Measurements from ENCODE around the gene SSR4. TPM values are rescaled to one million over a fixed set of nuclear protein-coding genes. Genes with fewer than 3 reads are reported as not detected.

The SSR4 gene
- total RNA-seq, 2 experiments from 2014 or later = 158 to 162 TPM

DNA sequence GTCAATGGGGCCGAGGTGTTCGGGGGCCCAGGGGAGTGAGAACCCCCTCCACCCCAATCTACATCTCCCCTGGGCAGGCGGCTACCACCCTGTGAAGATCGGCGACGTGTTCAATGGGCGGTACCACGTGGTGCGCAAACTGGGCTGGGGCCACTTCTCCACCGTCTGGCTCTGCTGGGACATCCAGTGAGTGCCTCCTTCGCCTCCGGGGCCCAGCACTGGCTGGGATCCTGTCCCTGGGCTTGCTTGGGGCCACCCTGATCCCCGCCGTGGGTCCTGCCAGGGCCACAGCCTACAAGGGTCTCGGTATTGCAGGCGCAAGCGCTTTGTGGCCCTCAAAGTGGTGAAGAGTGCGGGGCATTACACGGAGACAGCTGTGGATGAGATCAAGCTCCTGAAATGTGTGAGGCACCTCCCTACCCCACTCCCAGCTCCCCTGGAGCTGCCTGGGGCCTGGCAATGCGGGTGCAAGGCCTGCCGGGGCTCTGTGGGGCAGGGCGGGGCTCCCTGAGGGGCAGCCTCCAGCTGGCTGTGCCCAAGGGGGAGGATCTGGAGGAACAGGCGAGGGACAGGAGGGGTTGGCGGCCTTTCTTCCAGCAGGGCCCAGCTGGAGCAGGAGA lies 12.9 kb upstream of the SSR4 start:
- Mint-ChIP-seq H3K27me3 (peaks cover 7% of the 10 kb centered on the region), H3K27ac (no peak overlapping the region), H3K9me3 (no peaks in the 10 kb centered on the region), H3K4me1 (no peaks in the 10 kb centered on the region), H3K4me3 (no peak overlapping the region), H3K36me3 (no peaks in the 10 kb centered on the region)
- POLR2A ChIA-PET = no interaction called here
- DNase-seq (no peak), ATAC-seq (ENCODE audit: low read depth) (no peak)

DNA sequence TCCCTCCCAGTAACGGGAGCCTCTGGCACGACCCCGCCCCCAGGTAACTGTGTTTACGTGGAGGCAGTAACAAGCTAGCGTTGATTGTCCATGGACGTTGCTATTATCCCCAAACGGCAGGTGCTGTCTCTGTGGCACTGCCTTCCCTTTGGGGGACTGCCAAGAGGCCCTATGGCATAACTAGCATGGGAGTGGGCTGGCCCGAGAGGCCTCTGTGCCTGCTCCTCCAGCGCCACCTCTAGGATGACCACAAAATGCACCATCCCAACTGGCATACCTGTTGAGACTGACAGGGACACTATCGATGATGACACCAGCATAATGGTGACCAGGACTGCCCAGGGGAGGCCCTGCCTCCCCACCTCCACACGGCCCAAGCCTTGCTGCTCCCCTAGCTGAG lies 12.2 kb upstream of the SSR4 start:
- Mint-ChIP-seq H3K4me3 (no peak overlapping the region), H3K9me3 (no peaks in the 10 kb centered on the region), H3K4me1 (no peaks in the 10 kb centered on the region), H3K36me3 (no peaks in the 10 kb centered on the region), H3K27me3 (peaks cover 7% of the 10 kb centered on the region), H3K27ac (no peak overlapping the region)
- ATAC-seq (ENCODE audit: low read depth) (no peak), DNase-seq (no peak)
- POLR2A ChIA-PET = no interaction called here

DNA sequence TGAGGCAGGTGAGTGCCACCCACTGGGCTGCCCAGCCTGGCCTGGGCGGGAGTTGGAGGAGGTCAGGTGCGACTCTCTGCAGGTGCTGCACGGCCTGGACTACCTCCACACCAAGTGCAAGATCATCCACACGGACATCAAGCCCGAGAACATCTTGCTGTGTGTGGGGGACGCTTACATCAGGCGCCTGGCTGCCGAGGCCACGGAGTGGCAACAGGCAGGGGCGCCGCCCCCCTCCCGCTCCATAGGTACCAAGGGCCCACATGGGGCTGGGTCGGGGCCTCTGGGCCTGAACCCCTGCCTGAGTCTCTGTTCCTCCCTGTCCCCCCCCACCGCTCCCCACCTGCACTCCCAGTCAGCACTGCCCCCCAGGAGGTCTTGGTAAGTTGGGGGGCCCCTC lies 11.6 kb upstream of the SSR4 start:
- H3K4me1 Mint-ChIP-seq = no peaks in the 10 kb centered on the region
- no peak for DNase-seq
- no peak overlapping the region for H3K4me3 Mint-ChIP-seq
- H3K9me3 Mint-ChIP-seq = no peaks in the 10 kb centered on the region
- H3K27ac Mint-ChIP-seq = no peak overlapping the region
- ATAC-seq (ENCODE audit: low read depth) = no peak
- H3K27me3 Mint-ChIP-seq = peaks cover 7% of the 10 kb centered on the region
- H3K36me3 Mint-ChIP-seq = no peaks in the 10 kb centered on the region
- POLR2A ChIA-PET = no interaction called here

DNA sequence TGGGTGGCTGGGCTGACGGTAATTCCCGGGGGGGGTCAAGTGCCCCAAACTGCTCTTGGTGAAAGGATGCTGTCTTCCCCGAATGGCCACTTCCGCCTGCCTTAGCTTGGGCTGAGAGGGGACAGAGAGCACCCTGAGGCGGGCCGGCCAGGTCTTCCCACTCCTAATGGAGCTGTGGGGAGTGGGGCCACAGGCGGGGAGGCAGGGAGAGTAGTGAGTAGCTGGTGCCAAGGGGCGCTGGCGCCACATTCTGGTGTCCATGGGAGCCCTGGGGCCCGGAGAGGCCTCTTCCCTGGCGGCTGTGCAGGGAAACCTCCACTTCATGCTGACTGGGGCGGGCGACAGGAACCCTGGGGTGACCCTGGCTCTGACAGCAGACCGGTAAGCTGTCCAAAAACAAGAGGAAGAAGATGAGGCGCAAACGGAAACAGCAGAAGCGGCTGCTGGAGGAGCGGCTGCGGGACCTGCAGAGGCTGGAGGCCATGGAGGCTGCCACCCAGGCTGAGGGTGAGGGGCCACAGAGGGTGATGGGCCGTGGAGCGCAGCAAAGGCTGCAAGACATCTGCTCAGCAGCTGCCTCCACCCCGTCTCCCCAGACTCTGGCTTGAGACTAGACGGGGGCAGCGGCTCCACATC lies 11.0 kb upstream of the SSR4 start:
- no peak overlapping the region for H3K27ac Mint-ChIP-seq
- no peak overlapping the region for H3K4me3 Mint-ChIP-seq
- no peaks in the 10 kb centered on the region for H3K4me1 Mint-ChIP-seq
- H3K36me3 Mint-ChIP-seq = no peaks in the 10 kb centered on the region
- H3K27me3 Mint-ChIP-seq = peaks cover 7% of the 10 kb centered on the region
- H3K9me3 Mint-ChIP-seq = no peaks in the 10 kb centered on the region
- POLR2A ChIA-PET = no interaction called here
- no peak for ATAC-seq (ENCODE audit: low read depth)
- no peak for DNase-seq

DNA sequence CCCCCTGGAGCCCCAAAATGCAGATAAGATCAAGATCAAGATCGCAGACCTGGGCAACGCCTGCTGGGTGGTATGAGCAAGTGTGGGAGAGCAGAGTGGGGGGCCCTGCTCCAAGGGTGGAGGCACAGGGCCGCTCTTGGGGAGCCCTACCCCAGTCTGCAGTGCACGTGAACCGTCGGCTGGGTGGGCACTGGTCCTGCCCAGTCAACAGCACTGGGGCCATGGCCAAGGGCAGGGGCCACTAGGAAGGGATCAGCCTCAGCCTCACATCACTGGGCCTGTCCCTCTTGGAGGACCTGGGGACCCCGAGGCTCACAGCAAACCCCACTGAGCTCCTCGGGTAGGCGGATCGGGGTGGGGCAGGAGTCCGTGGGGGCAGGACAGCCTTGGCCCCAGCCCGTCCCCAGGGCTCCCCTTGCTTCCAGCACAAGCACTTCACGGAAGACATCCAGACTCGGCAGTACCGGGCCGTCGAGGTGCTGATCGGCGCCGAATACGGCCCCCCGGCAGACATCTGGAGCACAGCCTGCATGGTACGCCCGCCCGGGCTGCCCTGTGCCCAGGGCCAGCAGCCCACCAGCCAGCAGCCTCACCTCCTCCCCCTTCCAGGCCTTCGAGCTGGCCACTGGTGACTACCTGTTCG lies 10.0 kb upstream of the SSR4 start:
- no peak for ATAC-seq (ENCODE audit: low read depth)
- Mint-ChIP-seq H3K9me3 (no peaks in the 10 kb centered on the region), H3K4me3 (no peak overlapping the region), H3K27ac (no peak overlapping the region), H3K36me3 (peaks cover 3% of the 10 kb centered on the region), H3K4me1 (no peaks in the 10 kb centered on the region), H3K27me3 (peaks cover 7% of the 10 kb centered on the region)
- POLR2A ChIA-PET = no interaction called here
- no peak for DNase-seq

DNA sequence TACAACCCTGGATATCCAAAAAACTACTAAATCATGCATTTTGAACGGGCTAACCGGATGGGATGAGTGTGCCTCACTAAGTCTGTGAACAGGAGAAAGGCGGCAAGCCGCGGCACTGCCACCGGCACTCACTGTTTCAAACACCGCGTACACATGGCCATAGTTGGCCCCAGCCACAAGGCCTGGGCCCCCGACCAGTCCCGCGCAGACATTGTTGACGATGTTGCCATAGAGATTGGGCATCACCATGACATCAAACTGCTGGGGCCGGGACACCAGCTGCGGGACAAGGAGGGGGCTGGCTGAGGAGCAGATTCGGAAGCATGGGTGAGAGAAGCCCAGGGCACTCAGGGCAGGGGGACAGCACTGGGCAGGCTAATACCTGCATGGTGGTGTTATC lies 7.8 kb upstream of the SSR4 start:
- no peaks in the 10 kb centered on the region for H3K9me3 Mint-ChIP-seq
- peaks cover 3% of the 10 kb centered on the region for H3K36me3 Mint-ChIP-seq
- no peak overlapping the region for H3K27ac Mint-ChIP-seq
- ATAC-seq (ENCODE audit: low read depth) = no peak
- no peak for DNase-seq
- peaks cover 2% of the 10 kb centered on the region for H3K4me1 Mint-ChIP-seq
- H3K4me3 Mint-ChIP-seq = no peak overlapping the region
- no peaks in the 10 kb centered on the region for H3K27me3 Mint-ChIP-seq
- POLR2A ChIA-PET = no interaction called here

DNA sequence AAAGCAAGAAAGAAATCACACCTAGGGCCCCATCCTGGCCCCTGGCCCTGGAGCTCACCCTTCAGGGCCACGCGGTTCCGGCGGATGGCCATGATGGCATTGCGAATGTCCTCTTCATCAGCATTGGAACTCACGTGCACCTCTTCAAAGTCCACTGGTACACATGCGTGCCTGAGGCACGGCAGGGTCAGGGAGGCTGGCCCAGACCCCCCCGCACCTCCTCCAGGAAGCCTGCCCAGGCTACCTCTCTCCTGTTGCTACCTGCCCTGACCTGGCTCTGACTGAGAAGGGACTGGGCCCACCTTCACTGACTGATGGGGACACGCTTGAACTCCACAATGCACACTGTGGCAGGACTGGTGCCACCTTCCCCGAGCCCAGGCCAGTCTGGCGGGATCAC lies 4.8 kb upstream of the SSR4 start:
- Mint-ChIP-seq H3K9me3 (no peaks in the 10 kb centered on the region), H3K27me3 (no peaks in the 10 kb centered on the region), H3K36me3 (peaks cover 4% of the 10 kb centered on the region), H3K4me1 (peaks cover 5% of the 10 kb centered on the region), H3K4me3 (no peak overlapping the region), H3K27ac (no peak overlapping the region)
- ATAC-seq (ENCODE audit: low read depth) (no peak), DNase-seq (no peak)
- POLR2A ChIA-PET = no interaction called here

DNA sequence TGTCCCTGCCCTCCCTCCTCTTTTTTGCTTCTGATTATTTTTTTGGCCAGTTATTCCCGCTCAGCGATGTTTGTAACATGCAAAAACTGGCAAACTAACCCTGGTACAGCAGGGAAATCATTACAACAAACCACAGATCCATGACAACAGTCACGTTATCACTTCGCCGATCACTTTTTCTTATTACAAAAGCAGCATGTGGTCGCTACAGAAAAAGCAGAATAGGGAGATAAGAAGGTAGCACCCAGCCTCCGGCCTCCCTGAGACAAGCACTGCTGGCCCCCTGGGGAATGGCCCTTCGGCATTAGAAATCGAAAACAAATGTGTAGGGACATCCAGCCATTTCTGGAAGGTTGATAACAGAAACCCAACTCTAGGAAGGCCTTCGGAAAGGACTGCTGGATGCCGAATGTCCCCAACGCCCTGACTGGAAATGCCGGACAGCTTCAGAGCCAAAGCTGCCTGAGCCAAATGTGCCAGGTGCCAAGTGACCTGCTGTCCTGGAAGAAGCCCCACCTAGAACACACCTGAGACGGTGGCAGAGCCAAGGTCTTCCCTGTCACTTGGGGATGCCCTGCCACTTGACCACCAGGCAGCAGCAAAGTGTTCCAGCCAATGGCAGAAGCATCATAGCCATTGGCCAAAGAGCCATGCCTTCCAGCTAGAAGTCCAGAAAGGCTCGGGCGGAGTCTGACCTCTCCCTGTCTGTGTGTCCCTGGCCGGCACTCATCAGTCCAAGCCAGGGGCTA lies 3.2 kb upstream of the SSR4 start:
- no peak overlapping the region for H3K4me3 Mint-ChIP-seq
- POLR2A ChIA-PET = no interaction called here

DNA sequence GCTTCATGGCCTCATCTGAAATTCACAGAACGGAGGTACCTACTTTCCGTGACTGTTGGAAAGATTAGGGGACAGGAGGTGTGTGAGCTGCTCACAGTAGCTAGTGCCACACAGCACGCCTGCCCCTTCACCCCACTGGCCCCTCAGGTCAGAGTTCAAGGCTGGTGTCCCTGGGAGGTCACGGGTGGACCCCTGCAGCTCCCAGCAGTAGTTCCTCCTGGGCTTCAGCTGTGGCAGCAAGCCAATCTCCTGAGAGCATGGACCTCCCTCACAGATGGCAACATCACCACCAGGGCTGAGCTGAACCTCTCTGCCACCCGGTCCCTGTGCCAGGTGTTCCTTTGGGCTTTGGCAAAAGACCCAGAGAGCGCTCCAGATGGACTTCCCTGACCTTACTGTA lies 2.1 kb upstream of the SSR4 start:
- DNase-seq = no peak
- no peak for ATAC-seq (ENCODE audit: low read depth)
- no peaks in the 10 kb centered on the region for H3K9me3 Mint-ChIP-seq
- H3K27ac Mint-ChIP-seq = no peak overlapping the region
- peaks cover 8% of the 10 kb centered on the region for H3K36me3 Mint-ChIP-seq
- no peak overlapping the region for H3K4me3 Mint-ChIP-seq
- POLR2A ChIA-PET = no interaction called here
- no peaks in the 10 kb centered on the region for H3K27me3 Mint-ChIP-seq
- H3K4me1 Mint-ChIP-seq = peaks cover 12% of the 10 kb centered on the region

More for the DNA sequence above, 3.2 kb upstream of the SSR4 start:
- Mint-ChIP-seq H3K27me3 (no peaks in the 10 kb centered on the region), H3K9me3 (no peaks in the 10 kb centered on the region), H3K27ac (no peak overlapping the region), H3K36me3 (peaks cover 7% of the 10 kb centered on the region), H3K4me1 (peaks cover 10% of the 10 kb centered on the region)
- DNase-seq (no peak), ATAC-seq (ENCODE audit: low read depth) (no peak)

DNA sequence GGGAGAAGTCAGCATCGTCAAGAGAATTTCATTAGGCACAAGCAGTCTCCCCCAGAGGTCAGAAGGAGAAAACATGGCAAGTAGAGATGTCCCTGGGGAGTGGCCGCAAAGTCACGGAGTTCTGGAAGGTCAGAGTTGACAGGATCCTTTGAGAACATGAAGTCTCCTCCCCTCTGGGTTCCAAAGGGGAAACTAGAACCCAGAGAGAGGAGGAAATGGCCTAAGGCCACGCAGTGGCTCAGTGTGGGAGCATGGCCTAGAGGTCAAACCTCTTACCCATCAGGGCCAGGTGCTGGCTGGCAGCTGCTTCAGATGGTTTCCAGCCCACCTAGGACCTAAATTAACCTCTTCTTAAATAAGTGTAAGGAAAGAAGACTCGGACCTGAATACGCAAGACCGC lies 1.2 kb upstream of the SSR4 start:
- Mint-ChIP-seq H3K4me1 (peaks cover 12% of the 10 kb centered on the region), H3K36me3 (peaks cover 11% of the 10 kb centered on the region), H3K9me3 (no peaks in the 10 kb centered on the region), H3K27ac (peak overlapping the region; percentile 94), H3K27me3 (no peaks in the 10 kb centered on the region), H3K4me3 (peak overlapping the region; percentile 95)
- POLR2A ChIA-PET = no interaction called here
- DNase-seq (no peak), ATAC-seq (ENCODE audit: low read depth) (no peak)

DNA sequence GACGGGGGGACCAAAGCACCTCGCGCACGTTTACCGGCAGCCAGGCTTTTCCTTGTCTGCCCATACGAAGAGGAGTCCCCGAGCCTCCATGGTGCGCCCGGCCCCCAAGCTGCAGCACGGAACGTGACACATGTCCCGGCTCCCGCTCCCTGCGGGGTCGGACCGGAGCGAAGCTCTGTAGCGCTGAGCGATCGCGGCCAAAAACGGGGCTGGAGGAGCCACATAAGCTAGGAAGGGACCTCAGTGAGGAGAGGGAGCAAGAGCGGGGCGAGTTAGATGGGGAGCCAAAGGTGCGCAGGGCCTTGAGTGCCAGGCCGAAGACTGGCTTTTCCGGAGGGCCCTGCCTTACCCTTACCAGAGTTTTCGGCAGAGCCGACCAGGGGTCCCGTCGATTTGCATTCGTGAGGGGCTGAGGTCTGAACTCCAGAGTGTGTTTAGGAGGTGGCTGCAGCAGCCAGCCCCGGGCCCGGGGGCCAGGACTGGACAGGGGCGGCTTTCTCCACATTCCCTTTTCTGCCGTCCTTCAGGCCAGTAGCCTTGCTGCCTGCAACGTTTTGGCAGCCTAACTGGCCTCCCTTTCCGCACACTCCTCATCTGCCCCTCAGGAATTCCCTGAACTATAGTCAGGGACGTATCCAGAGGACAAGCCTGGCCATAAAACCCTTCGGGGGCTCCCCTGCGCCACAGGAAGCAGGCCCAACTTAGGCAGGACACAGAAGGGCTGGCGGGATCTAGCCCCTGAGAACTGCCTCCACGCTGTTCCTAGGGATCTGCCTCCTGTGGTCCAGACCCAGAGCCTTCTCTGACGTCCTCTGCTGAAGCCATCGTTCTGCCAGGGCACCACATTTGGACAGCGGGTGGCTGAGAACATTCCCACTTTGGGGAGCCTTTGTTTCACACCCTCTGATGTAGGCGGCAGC lies 689 bp downstream of the SSR4 start:
- ATAC-seq (ENCODE audit: low read depth) (no peak), DNase-seq (peak; percentile 45)
- Mint-ChIP-seq H3K4me3 (peak overlapping the region; percentile 95), H3K4me1 (peaks cover 12% of the 10 kb centered on the region), H3K27me3 (no peaks in the 10 kb centered on the region), H3K27ac (peak overlapping the region; percentile 88), H3K36me3 (peaks cover 8% of the 10 kb centered on the region), H3K9me3 (no peaks in the 10 kb centered on the region)
- POLR2A ChIA-PET = interaction anchor here (0.5 to 1.5 kb wide), 4 partner anchors 35 to 131 kb away, joined by 3 to 12 read pairs (median 3); partner anchors contain the start of gene ARHGAP4

DNA sequence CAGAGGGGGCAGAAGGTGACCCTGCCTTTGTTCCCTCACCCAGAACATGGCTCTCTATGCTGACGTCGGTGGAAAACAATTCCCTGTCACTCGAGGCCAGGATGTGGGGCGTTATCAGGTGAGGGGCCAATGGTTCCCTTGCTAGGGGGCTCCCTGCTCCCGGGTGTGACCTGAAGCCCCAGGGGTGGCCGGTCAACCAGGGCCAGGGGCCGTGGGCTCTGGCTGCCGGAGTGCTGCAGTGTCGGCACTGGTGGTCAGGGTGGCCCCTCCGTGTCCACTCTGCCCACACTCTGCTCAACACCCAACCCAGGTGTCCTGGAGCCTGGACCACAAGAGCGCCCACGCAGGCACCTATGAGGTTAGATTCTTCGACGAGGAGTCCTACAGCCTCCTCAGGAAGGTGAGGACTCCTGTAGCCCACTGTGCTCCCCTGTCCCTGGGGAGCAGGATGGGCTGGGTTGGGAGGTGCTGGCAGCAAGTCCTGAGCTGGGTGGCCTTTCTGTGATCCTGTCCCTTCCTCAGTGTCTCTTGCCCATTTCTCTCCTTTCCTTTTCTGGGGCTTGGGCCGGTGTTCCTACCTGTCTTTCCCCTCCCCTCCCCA lies 3.0 kb downstream of the SSR4 start:
- H3K9me3 Mint-ChIP-seq = no peaks in the 10 kb centered on the region
- POLR2A ChIA-PET = no interaction called here
- H3K36me3 Mint-ChIP-seq = peaks cover 8% of the 10 kb centered on the region
- H3K27ac Mint-ChIP-seq = no peak overlapping the region
- no peak for ATAC-seq (ENCODE audit: low read depth)
- no peaks in the 10 kb centered on the region for H3K27me3 Mint-ChIP-seq
- H3K4me1 Mint-ChIP-seq = peaks cover 9% of the 10 kb centered on the region
- no peak overlapping the region for H3K4me3 Mint-ChIP-seq
- DNase-seq = no peak

DNA sequence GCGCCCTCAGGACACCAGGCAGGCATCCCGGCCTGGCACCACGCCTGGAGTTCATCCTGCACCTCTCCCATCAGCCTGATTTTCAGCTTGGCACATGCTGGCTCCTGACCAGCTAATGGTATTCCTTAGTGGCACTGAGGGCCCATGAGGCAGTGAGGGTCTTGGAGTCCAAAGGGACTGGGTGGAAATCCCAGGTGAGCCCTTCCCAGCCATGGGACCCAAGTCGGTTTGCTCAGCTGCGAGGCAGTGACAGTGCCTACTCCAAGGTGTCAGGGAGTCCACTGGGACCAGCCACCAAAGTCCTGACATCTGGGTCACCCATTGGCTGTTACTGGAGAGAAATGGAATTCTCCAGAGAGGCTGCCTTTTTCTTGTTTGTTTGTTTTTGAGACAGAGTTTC lies 4.9 kb downstream of the SSR4 start:
- no peak for ATAC-seq (ENCODE audit: low read depth)
- POLR2A ChIA-PET = no interaction called here
- Mint-ChIP-seq H3K4me1 (peaks cover 6% of the 10 kb centered on the region), H3K36me3 (peaks cover 7% of the 10 kb centered on the region), H3K27ac (no peak overlapping the region), H3K27me3 (no peaks in the 10 kb centered on the region), H3K9me3 (no peaks in the 10 kb centered on the region), H3K4me3 (no peak overlapping the region)
- no peak for DNase-seq

All from activated naive CD8-positive, alpha-beta T cell treated with anti-CD3 and anti-CD28 coated beads, Interleukin-2, amount 10 ng/mL, durations not matched to agents 7 days and 5 days (primary cell).